ENCODE results near the gene THTPA. TPM values are rescaled to one million over a fixed set of nuclear protein-coding genes. Genes with fewer than 3 reads are reported as not detected.

Gene THTPA
- total and polyA plus RNA-seq, 2 of the 13 experiments (the other 11 are each of a cell fraction or from before 2014, with no cell fraction given) = 7.4 to 8.7 TPM

DNA sequence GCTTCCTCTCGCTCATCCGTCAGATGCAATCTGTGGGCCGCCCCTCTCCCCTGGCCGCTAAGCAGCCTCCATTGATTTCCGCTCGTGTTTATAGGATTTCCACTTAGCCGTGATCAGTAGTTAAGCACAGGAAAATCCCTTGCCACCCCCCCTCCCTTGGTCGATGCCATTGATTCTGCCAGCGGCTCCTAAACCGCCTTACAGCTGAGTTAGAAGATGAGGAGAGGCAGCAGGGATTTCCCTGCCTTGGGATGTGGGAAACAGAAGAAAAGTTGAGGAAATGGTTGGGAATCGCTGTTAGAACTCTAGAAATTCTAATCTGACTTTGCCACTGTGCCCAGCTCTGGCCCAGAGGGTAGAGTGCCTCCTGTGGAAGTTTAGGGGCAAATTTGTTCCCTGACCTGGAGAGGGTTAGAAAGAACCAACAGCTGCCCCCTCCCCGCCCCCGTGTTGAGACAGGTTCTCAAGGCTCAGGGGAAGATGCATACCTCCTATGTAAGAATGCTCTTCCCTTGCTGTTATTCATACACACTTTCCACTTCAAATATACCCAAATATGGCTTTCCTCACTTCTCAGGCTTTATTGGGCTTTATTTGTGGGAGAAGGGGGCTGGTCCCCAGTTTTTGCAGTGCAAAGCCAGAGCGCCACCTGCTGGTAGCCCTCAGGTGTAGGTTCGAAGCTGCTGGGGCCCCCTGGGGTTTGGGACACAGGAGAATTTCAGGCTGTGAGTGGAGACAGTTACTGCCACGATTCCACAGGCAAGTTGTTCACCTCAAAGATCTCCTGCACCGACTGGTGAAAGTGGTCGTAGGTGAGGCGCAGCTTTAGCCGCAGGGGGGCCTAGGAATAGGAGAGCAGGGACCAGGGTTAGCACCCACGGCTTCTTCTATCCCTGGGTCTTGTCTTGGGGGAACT, 3.2 kb downstream of the THTPA start (continued):
- TF ChIP-seq, protein P1, sequence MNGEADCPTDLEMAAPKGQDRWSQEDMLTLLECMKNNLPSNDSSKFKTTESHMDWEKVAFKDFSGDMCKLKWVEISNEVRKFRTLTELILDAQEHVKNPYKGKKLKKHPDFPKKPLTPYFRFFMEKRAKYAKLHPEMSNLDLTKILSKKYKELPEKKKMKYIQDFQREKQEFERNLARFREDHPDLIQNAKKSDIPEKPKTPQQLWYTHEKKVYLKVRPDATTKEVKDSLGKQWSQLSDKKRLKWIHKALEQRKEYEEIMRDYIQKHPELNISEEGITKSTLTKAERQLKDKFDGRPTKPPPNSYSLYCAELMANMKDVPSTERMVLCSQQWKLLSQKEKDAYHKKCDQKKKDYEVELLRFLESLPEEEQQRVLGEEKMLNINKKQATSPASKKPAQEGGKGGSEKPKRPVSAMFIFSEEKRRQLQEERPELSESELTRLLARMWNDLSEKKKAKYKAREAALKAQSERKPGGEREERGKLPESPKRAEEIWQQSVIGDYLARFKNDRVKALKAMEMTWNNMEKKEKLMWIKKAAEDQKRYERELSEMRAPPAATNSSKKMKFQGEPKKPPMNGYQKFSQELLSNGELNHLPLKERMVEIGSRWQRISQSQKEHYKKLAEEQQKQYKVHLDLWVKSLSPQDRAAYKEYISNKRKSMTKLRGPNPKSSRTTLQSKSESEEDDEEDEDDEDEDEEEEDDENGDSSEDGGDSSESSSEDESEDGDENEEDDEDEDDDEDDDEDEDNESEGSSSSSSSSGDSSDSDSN (CRISPR knock-in tag; IDR thresholded peaks at IDR 0.05) = no peak
- TF ChIP-seq, protein P2, sequence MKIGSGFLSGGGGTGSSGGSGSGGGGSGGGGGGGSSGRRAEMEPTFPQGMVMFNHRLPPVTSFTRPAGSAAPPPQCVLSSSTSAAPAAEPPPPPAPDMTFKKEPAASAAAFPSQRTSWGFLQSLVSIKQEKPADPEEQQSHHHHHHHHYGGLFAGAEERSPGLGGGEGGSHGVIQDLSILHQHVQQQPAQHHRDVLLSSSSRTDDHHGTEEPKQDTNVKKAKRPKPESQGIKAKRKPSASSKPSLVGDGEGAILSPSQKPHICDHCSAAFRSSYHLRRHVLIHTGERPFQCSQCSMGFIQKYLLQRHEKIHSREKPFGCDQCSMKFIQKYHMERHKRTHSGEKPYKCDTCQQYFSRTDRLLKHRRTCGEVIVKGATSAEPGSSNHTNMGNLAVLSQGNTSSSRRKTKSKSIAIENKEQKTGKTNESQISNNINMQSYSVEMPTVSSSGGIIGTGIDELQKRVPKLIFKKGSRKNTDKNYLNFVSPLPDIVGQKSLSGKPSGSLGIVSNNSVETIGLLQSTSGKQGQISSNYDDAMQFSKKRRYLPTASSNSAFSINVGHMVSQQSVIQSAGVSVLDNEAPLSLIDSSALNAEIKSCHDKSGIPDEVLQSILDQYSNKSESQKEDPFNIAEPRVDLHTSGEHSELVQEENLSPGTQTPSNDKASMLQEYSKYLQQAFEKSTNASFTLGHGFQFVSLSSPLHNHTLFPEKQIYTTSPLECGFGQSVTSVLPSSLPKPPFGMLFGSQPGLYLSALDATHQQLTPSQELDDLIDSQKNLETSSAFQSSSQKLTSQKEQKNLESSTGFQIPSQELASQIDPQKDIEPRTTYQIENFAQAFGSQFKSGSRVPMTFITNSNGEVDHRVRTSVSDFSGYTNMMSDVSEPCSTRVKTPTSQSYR (CRISPR knock-in tag; IDR thresholded peaks at IDR 0.05; ENCODE audit: borderline replicate concordance) = no peak
- TF ChIP-seq, protein P3, sequence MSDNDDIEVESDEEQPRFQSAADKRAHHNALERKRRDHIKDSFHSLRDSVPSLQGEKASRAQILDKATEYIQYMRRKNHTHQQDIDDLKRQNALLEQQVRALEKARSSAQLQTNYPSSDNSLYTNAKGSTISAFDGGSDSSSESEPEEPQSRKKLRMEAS (IDR thresholded peaks at IDR 0.05) = no peak
- TF ChIP-seq ZNF598 (CRISPR knock-in tag; IDR thresholded peaks at IDR 0.05; ENCODE audit: borderline replicate concordance) (no peak), PAWR (CRISPR knock-in tag; IDR thresholded peaks at IDR 0.05; ENCODE audit: borderline replicate concordance) (no peak), NR2F6 (IDR thresholded peaks at IDR 0.05) (no peak), NR2F6 (CRISPR knock-in tag; IDR thresholded peaks at IDR 0.05) (peak; percentile 25; the same call in 1 of the 2 replicates), FOSL2 (CRISPR knock-in tag; IDR thresholded peaks at IDR 0.05) (peak; percentile 38), MYNN (CRISPR knock-in tag; IDR thresholded peaks at IDR 0.05; ENCODE audit: low read depth) (0 out of 2 replicates have a peak, but pooled peaks have one; percentile 69), ZNF619 (CRISPR knock-in tag; IDR thresholded peaks at IDR 0.05) (no peak), NR2F1 (CRISPR knock-in tag; IDR thresholded peaks at IDR 0.05) (no peak)
- TF ChIP-seq, protein P4, sequence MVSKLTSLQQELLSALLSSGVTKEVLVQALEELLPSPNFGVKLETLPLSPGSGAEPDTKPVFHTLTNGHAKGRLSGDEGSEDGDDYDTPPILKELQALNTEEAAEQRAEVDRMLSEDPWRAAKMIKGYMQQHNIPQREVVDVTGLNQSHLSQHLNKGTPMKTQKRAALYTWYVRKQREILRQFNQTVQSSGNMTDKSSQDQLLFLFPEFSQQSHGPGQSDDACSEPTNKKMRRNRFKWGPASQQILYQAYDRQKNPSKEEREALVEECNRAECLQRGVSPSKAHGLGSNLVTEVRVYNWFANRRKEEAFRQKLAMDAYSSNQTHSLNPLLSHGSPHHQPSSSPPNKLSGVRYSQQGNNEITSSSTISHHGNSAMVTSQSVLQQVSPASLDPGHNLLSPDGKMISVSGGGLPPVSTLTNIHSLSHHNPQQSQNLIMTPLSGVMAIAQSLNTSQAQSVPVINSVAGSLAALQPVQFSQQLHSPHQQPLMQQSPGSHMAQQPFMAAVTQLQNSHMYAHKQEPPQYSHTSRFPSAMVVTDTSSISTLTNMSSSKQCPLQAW (CRISPR knock-in tag; IDR thresholded peaks at IDR 0.05) = no peak; the same call in 1 of the 2 replicates
- TF ChIP-seq, protein P5, sequence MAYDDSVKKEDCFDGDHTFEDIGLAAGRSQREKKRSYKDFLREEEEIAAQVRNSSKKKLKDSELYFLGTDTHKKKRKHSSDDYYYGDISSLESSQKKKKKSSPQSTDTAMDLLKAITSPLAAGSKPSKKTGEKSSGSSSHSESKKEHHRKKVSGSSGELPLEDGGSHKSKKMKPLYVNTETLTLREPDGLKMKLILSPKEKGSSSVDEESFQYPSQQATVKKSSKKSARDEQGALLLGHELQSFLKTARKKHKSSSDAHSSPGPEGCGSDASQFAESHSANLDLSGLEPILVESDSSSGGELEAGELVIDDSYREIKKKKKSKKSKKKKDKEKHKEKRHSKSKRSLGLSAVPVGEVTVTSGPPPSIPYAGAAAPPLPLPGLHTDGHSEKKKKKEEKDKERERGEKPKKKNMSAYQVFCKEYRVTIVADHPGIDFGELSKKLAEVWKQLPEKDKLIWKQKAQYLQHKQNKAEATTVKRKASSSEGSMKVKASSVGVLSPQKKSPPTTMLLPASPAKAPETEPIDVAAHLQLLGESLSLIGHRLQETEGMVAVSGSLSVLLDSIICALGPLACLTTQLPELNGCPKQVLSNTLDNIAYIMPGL (CRISPR knock-in tag; IDR thresholded peaks at IDR 0.05; ENCODE audit: borderline replicate concordance in 1 of 2, low read depth in 1 of 2) = peak; percentile 57 to 65
- TF ChIP-seq, protein P6, sequence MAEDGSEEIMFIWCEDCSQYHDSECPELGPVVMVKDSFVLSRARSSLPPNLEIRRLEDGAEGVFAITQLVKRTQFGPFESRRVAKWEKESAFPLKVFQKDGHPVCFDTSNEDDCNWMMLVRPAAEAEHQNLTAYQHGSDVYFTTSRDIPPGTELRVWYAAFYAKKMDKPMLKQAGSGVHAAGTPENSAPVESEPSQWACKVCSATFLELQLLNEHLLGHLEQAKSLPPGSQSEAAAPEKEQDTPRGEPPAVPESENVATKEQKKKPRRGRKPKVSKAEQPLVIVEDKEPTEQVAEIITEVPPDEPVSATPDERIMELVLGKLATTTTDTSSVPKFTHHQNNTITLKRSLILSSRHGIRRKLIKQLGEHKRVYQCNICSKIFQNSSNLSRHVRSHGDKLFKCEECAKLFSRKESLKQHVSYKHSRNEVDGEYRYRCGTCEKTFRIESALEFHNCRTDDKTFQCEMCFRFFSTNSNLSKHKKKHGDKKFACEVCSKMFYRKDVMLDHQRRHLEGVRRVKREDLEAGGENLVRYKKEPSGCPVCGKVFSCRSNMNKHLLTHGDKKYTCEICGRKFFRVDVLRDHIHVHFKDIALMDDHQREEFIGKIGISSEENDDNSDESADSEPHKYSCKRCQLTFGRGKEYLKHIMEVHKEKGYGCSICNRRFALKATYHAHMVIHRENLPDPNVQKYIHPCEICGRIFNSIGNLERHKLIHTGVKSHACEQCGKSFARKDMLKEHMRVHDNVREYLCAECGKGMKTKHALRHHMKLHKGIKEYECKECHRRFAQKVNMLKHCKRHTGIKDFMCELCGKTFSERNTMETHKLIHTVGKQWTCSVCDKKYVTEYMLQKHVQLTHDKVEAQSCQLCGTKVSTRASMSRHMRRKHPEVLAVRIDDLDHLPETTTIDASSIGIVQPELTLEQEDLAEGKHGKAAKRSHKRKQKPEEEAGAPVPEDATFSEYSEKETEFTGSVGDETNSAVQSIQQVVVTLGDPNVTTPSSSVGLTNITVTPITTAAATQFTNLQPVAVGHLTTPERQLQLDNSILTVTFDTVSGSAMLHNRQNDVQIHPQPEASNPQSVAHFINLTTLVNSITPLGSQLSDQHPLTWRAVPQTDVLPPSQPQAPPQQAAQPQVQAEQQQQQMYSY (CRISPR knock-in tag; IDR thresholded peaks at IDR 0.05) = 0 out of 2 replicates have a peak, but pooled peaks have one; percentile 14

All from HepG2 (cell line).